Measurements from ENCODE around the gene IQGAP2.
"Not testable (repeated sequence)": the region's sequence is repeated elsewhere in the genome, so short reads cannot be mapped to it uniquely, and the experiment has no call there.

Gene IQGAP2

DNA sequence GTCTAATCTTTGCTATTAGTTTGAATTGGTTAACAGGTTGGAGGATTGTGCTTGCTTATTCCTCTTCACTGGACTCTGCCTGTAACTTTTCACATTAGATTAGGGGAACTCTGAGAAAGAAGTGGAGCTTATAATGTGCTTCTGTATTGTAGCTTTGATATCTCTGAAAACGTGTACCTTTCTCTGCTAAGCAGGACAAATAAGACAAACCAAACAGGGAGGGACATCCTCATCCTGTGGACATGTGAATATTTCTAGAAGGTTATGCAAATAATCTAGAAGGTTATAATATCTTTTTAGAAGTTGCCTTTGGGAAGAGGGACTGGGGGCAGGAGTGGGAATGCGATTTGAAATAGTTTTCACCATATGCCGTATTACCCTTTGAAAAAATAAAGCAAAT is 11.7 kb downstream of the IQGAP2 start:
- no peak for DNase-seq (ENCODE audit: low read depth in 4 of 4, low spot score in 1 of 4)

DNA sequence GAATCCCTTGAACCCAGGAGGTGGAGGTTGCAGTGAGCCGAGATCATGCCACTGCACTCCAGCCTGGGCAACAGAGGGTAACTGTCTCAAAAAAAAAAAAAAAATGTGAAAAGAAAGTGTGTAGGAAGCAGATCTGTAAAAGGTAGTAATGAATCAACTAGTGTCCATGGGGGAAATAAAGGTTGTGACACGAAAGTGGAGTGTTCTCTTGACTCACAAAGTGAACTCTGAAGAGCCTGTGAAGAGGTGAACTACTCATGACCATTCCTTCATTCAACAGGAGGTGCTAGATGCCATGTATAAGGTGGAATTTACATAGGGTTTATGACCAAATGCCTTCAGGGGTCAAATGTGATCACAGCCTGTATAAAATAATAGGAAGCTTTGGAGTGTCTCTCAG is 12.8 kb downstream of the IQGAP2 start:
- no peak for DNase-seq (ENCODE audit: low read depth in 4 of 4, low spot score in 1 of 4)

DNA sequence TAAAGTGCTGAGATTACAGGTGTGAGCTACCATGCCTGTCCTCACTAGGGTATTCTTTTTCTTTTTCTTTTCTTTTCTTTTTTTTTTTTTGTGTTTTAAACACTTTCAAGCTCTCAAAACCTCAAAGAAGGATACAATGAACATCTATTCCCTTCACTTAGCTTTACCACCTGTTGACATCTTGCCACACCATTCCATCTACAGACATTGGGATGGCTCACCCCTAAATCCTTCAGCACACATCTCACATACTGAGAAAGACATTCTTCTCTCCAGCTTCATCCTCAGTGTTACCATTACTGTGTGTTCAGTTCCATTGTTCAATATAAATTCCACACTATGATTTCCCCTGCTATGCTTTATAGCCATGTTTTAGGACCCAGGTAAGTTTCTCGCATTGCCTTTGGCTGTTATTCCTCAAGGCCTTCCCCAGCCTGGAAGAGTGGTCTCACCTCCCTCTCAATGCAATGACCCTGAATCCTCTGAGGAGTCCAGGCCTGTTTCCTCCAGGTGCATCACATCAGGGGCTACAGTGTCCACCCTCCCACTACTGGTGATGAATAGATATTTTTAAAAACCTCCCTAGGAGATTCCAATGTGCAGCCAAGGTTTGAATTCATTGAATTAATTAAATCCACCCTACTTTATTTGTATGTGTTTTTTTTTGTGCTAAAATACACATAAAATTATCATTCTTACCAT is 16.7 kb downstream of the IQGAP2 start:
- DNase-seq (ENCODE audit: low read depth in 4 of 4, low spot score in 1 of 4) = no peak

DNA sequence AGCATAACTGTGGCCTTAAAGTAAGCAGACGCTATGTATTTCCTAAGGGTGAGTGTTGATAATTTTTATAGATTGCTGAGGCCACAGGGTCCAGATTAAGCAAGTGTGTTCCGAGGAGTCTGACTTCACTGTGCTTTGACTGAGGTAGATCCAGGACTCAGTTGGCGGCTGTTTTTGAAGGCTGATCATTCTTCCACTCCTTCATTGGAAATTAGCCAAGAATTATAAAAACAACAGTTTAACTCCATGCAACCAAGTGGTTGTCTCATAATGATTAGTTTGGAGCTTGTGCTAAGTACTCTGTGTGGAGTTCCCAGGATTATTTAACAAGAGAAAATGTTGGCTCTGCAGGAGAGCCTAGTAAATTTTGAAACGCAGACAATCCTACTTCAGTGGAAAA is 19.1 kb downstream of the IQGAP2 start:
- DNase-seq (ENCODE audit: low read depth in 4 of 4, low spot score in 1 of 4) = no peak

DNA sequence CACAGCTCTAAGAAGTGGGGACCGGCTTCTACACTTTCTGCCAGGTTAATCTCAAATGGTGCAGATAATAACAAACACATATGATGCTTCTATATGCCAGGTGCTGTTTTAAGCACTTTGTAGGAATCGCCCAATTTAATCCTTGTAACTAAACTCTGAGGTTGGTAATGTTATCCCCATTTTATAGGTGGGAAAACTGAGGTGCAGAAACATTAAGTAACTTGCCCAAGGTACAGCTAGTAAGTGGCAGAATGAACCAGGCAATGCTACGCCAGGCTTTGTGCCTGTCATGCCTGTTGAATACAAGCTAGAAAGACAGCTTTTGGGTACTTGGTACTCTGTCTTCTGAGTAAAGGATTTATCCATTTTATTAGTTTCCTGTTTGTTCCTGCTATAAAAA is 19.7 kb downstream of the IQGAP2 start:
- DNase-seq (ENCODE audit: low read depth in 4 of 4, low spot score in 1 of 4) = no peak

DNA sequence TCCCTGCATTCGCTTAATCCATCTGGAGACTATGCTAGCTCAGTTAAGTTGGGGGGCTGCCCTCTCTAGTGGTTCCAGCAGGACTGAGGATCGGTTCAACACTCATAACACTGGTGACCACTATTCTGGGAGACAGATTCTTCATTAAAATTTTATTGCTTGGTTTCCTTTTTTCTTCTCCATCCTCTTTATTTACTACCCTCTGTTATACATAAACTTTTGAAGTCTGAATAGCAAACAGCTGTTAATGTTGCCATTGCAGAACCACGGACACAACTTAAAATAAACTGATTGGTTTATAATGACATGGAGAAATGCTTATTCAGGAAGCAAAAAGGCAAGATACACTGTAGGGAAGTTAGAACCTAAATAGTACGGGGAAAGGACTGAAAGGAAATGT is 22.1 kb downstream of the IQGAP2 start:
- DNase-seq (ENCODE audit: low read depth in 4 of 4, low spot score in 1 of 4) = no peak

DNA sequence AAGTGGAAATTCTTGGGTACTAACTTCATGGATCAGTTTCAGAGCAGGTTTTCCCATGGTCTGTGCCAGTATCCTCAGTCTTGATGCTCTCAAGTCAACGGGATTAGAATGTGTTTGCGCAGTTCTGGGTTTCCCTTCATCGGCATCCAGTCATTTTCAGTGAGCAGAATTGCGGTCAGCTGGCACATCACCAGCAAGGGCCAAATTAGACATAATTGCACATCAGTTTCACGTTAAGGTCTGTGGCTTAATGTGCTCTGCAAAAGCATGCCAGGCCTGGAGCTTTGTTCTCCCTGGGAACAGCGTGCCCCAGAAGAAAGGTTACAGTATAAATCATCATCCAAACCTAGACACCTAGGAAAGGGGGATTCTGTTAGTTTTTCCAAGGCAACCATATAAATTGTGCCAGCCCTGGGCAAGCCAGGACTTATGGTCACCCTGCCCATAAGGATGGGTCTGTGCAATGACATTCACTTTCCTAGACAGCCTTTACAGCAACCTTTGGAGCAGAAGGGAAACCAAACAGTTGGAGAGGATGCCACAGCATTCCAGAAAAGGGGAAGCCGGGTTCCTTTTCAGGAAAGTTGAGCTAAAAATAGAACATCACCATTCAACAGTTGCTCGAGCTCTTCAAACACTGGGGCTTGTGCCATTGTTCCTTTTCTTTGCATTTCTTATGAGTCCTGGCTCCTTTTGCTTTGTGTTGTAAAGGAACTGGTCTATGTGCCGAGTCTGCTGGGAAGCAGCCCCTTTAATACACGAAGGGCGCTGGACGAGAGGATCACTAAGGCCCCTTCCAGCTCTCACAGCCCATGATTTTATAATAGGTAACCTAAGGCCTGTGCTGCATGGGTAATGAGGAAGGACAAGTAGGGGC is 23.1 kb downstream of the IQGAP2 start:
- DNase-seq (ENCODE audit: low read depth in 4 of 4, low spot score in 1 of 4) = no peak

DNA sequence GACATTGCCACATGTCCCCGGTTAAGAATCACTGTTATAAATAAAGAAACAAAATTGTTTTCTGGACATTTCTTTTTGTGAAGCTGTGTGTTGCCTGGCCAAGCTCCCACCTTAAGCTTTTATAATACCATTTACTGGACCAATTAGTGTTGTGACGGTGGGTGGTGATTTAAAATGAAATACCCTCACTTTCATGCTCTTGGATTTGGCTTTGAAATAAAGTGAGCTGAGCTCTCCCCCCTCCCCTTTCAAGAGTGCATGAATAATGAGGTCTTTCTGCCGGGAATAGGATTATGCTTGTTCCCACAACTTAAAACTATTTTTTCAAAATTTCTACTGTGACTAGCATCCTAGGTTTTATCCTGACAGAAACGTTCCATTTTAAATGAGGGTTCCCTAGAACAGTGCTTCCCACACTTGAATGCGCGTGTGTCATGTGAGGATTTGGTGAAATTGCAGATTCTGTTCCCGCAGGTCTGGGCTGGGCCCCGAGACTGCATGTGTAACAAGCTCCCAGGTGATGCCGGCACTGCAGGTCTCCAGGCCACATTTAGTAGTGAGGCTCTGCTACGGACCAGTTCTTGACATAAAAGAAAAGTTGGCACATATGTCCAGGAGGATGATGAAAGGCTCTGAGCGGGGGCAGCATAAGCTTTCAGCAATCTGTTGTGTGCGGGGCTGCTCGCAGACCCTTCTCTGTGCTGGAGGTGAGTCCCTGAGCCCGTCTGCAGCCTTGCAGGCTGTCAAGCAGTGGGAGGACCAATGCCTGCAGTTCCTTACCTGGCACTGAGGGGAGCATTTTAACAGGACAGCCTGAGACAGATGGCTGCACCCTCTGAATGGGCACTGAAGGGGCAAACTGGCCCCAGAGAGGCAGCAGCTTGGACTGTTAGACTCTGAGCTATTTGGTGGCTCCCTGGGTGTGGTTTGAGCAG is 24.4 kb downstream of the IQGAP2 start:
- no peak for DNase-seq (ENCODE audit: low read depth in 4 of 4, low spot score in 1 of 4)

DNA sequence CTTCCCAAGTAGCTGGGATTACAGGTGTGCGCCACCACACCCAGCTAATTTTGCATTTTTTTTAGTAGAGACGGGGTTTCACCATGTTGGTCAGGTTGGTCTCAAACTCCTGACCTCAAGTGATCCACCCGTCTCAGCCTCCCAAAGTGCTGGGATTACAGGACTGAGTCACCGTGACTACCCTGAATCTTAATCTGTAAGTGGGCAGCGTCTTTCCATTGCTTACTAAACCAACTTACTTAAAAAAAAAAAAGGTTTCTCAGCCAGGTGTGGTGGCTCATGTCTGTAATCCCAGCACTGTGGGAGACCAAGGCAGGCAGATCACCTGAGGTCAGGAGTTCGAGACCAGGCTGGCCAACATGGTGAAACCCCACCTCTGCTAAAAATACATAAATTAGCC is 25.5 kb downstream of the IQGAP2 start:
- DNase-seq (ENCODE audit: low read depth in 4 of 4, low spot score in 1 of 4) = not testable (repeated sequence)

DNA sequence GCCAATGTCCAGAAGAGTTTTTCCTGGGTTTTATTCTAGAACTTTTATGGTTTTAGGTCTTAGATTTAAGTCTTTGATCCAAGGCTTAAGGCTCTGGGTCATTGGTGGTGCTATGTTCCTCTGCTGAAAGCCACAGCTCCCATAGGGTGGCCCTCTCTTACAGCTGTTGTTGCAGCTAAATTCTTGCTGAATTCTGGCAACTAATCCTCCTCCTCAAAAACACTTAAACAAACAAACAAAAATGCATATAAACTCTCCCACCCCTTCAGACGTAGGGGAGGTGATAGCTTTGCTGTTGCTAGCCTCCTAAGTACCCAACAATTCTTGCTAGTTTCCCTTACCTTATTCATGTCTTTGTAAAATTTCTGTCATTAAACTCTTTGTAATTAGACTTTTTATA is 30.2 kb downstream of the IQGAP2 start:
- no peak for DNase-seq (ENCODE audit: low read depth in 4 of 4, low spot score in 1 of 4)

DNA sequence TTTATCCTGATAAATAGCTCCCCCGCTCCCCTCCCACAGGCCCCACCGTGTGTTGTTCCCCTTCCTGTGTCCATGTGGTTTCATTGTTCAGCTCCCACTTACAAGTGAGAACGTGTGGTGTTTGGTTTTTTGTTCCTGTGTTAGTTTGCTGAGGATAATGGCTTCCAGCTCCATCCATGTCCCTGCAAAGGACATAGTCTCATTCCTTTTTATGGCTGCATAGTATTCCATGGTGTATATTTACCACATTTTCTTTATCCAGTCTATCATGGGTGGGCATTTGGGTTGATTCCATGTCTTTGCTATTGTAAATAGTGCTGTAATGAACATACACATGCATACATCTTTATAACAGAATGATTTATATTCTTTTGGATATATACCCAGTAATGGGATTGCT is 34.4 kb downstream of the IQGAP2 start:
- DNase-seq (ENCODE audit: low read depth in 4 of 4, low spot score in 1 of 4) = not testable (repeated sequence)

DNA sequence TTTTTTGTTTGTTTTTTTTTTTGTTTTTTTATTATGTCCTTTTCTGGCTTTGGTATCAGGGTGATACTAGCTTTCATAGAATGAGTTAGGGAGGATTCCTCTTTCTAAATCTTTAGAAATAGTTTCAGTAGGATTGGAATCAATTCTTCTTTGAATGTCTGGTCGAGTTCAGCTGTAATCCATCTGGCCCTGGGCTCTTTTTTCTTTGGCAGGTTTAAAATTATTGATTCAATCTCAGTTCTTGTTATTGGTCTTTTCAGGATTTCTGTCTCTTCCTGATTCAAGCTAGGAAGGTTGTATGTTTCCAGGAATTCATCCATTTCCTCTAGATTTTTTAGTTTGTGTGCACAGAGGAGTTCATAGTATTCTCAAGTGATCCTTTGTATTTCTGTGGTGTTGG is 34.9 kb downstream of the IQGAP2 start:
- DNase-seq (ENCODE audit: low read depth in 4 of 4, low spot score in 1 of 4) = no peak

DNA sequence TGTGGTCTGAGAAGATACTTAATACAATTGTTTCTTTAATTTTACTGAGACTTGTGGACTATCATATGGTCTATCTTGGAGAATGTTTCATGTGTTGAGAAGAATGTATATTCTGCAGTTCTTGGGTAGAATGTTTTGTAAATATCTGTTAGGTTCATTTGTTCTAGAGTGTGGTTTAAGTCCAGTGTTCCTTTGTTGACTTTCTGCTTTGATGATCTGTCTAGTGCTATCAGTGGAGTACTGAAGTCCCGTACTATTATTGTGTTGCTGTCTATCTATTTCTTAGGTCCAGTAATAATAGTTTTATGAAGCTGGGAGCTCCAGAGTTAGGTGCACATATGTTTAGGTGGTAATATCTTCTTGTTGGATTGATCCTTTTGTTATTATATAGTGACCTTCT is 36.1 kb downstream of the IQGAP2 start:
- DNase-seq (ENCODE audit: low read depth in 4 of 4, low spot score in 1 of 4) = no peak

DNA sequence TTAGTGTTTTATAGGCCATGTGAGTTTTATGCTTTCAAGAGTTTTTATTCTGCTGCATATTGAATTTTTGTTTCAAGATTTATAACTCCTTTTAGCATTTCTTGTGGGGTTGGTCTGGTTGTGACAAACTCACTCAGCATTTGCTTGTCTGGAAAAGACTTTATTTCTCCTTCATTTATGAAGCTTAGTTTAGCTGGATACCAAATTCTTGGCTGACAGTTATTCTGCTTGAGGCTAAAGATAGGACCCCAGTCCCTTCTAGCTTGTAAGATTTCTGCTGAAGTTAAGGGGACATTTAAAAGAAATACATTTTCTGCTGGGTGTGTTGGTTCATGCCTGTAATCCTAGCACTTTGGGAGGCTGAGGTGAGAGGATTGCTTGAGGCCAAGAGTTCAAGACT is 36.8 kb downstream of the IQGAP2 start:
- DNase-seq (ENCODE audit: low read depth in 4 of 4, low spot score in 1 of 4) = no peak

DNA sequence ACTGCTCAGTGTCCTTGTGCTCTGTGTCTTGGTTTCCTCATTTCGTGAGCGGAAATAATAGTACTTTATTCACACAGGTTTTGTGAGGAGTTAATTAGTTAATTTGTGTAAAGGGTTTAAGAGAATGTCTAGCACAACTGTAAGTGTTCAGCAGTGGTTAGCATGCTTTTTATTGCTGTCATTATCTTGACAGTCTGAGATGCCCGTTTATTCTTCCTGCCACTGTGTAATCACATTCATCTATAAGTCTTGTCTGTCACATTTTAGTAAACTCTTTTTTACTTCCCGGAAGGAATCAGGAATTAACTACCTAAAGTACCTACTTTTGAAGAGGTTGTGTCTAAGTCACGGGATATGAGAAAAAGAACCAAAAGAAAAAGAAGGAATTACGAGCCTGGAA is 38.0 kb downstream of the IQGAP2 start:
- DNase-seq (ENCODE audit: low read depth in 4 of 4, low spot score in 1 of 4) = no peak

DNA sequence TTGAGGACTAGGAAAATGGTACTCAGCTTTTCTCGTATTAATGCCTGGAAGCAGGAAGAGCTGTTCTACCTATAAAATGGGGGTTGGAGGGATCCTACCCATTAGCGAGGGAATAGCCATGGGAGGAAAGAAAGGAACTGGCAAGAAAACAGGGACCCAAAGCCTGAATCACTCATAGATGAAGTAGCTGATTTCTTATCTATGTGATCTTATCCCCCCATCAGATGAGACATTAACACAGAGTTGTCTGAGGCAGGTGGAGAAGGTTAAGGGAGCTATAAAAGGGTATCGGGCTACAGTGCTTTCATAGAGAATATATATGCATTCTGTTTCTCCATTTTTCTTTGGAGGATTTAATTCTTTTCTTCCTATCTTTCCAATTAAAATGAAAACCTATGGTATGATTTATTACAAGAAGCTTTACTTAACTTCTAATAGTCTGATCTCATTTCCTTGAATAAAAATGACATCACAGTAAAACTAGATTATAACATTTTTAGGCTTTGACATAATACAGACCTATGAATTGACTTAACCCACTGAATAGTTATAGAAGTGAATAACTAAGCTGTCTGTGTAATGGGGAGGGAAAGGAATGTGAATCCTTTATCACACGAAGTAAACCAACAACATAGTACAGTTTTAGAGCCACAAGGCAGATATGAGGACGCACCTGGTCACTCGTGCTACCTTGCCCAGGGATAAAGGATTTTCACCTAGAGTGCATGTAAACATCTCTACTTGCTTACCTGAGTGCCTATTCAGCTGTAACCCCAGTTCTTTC is 39.0 kb downstream of the IQGAP2 start:
- no peak for DNase-seq (ENCODE audit: low read depth in 4 of 4, low spot score in 1 of 4)

DNA sequence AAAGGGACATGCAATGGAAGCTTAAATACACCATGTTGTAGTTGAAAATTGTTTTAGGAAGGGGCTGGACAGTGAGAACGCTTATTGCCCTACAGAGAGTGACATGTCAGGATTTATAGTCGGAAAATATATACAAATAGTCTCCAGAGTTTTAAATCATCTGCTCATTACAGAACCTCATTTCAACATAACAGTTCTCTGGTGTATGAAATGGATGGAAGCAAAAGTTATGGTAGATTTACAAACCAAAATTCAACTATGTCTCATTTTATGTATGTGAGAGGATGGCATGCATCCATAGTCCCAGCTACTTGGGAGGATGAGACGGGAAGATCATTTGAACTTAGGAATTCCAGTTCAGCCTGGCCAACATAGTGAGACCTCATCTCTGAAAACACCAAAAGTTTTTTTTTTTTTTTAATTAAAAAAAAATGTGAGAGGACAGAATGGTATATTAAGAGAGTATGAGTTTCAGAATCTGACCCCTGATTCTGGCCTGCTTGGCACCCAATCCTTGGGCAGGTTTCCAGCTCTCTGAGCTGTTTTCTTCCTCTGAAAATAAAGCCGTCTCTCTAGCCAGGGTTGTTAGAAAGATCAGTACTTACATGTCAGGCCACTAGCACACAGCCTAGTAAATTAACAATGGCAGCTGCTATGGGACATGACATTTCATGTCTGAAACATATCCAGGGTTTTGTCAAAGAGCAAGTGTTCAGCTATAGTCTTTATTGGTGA is 40.1 kb downstream of the IQGAP2 start:
- DNase-seq (ENCODE audit: low read depth in 4 of 4, low spot score in 1 of 4) = no peak

DNA sequence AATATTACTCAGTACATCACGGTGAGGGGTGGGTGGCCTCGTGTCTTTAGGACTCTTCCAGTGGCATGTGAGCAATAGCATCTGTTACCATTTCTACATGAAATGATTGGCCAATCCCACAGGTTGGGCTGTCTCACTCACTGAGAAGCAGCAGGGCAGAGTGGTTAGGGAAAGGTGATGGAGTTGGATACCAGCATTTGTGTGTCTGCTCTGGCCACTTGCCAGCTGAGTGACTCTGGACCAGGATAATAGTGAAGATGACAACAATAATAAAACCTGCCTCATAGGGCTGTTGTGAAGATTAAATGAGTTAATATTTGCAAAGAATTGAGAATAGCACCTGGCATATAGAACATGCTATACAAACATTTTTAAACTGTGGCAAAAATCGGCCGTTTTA is 42.0 kb downstream of the IQGAP2 start:
- no peak for DNase-seq (ENCODE audit: low read depth in 4 of 4, low spot score in 1 of 4)

DNA sequence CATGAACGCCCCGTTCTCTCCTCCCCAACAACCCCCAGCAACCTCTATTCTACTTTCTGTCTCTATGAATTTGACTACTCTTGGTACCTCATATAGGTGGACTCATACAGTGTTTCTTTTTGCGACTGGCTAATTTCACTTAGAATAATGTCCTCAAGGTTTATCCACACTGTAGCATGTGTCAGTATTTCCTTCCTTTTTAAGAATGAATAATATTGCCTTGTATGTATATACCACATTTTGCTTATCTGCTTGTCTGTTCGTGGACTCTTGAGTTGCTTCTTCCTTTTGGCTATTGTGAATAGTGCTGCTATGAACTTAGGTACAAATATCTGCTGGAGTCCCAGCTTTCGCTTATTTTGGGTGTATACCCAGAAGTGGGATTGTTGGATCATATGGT is 42.7 kb downstream of the IQGAP2 start:
- no peak for DNase-seq (ENCODE audit: low read depth in 4 of 4, low spot score in 1 of 4)

DNA sequence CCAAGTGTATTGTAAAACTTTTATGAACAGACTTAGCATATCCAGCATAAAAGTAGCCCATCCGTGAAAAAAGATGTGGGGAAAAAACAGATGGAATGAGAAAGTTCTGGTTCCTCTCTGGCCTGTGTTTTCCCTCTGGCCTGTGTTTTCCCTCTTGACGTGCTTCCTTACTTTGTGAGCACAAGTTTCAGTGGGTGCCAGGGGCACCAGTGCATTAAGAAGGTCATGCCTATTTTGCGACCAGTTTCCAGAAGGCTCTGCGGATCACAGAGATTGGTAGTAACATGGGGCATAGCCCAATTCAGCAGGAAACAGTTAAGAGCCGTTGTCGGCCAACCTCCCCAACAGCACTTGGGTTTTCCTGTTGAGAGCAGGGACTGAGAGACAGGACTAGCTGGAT is 43.7 kb downstream of the IQGAP2 start:
- DNase-seq (ENCODE audit: low read depth in 4 of 4, low spot score in 1 of 4) = no peak

All from stimulated activated CD4-positive, alpha-beta T cell treated with anti-CD3 and anti-CD28 coated beads, Interleukin-1b, Interleukin-23, amount 100 ng/mL, for 24 hours (primary cell).